Activated T-cell treated with anti-CD3 and anti-CD28 coated beads, Interleukin-2, amount 50 U/mL, for 24 hours (primary cell): Measurements from ENCODE around the gene FAM13A.

ENCODE experiments used
- DNase-seq: peaks from one replicate; pipeline ENCODE4 v3.0.0-alpha.2; 2020
- H3K27ac Mint-ChIP-seq: 2 replicates; pipeline ENCODE4 v1.8.0; 2020; ENCODE audit warnings: mild to moderate bottlenecking, mixed read lengths
- H3K27me3 Mint-ChIP-seq: 2 replicates; pipeline ENCODE4 v1.8.0; 2020; ENCODE audit warnings: mixed read lengths
- H3K36me3 Mint-ChIP-seq: 2 replicates; pipeline ENCODE4 v1.8.0; 2020; ENCODE audit warnings: low read depth, mixed read lengths
- H3K4me1 Mint-ChIP-seq: 2 replicates; pipeline ENCODE4 v1.8.0; 2020; ENCODE audit warnings: low read depth, mixed read lengths
- H3K4me3 Mint-ChIP-seq: 2 replicates; pipeline ENCODE4 v1.8.0; 2020; ENCODE audit warnings: mild to moderate bottlenecking, moderate library complexity, mixed read lengths
- H3K9me3 Mint-ChIP-seq: 2 replicates; pipeline ENCODE4 v1.8.0; 2020; ENCODE audit warnings: mixed read lengths

FAM13A gene

DNA sequence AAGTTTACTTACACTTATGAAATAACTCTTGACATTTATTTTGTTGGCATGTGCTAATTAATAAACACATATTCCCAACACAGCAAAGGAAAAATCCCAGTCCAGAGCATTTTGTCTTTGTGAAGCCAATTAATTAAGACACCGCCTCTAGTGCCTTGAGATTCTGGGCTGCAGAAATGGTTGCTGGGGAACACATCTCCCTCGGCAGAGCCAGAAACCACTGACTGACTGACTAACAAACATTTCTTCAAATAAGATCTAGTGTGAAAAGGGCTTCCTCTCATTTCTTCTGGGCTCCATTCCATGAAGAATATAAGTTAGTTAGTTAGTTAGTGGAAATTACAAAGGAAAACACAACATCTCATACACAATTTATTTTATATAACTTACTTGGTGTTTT, 331.0 kb downstream of the FAM13A start:
- H3K27ac Mint-ChIP-seq, result no peak overlapping the region
- no peaks in the 10 kb centered on the region for H3K4me1 Mint-ChIP-seq
- H3K36me3 Mint-ChIP-seq, result peaks cover 71% of the 10 kb centered on the region
- no peaks in the 10 kb centered on the region for H3K9me3 Mint-ChIP-seq
- H3K4me3 Mint-ChIP-seq, result no peak overlapping the region
- no peaks in the 10 kb centered on the region for H3K27me3 Mint-ChIP-seq
- DNase-seq, result no peak

DNA sequence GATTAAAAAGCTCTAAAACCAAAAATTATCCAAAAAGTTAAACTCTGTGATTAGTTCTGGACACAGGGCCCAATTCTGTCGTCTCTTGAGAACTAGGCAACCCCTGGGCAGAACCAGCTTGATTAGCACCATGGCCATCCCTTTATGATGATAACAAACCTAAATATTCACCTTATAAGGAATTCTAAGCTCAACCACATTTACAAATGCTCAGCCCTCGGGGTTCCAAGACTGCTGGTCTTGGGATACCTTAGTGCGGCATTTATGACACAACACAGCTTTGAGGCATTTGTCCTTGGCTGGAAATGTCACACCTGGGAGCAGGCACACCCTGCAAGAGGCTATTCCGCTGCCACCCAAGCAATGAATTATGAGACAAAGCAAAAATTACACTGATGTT, 331.8 kb downstream of the FAM13A start:
- H3K4me1 Mint-ChIP-seq, result no peaks in the 10 kb centered on the region
- H3K9me3 Mint-ChIP-seq, result no peaks in the 10 kb centered on the region
- no peak overlapping the region for H3K27ac Mint-ChIP-seq

DNA sequence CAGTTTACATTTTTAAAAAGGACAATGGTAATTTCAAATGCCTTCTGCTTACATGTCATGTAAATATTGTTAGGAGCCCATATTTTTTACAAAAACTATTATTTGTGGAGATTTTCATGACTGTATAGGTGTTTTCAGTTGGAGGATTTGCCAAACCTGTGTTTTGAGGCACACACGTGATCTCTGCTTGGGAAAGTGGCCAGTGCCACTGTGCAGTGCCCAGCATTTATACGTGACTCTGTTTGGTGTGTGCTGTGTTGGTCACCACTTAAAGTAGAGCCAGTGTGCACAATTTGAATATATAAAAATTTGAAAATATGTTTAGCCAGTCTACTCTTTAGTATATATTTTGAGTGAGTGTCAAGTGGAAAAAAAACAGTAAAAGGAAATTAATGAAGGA, 332.6 kb downstream of the FAM13A start:
- no peak overlapping the region for H3K4me3 Mint-ChIP-seq
- no peaks in the 10 kb centered on the region for H3K9me3 Mint-ChIP-seq
- no peaks in the 10 kb centered on the region for H3K27me3 Mint-ChIP-seq
- H3K36me3 Mint-ChIP-seq, result peaks cover 71% of the 10 kb centered on the region
- no peak overlapping the region for H3K27ac Mint-ChIP-seq
- H3K4me1 Mint-ChIP-seq, result no peaks in the 10 kb centered on the region
- no peak for DNase-seq

More for the DNA sequence above, 331.8 kb downstream of the FAM13A start:
- H3K27me3 Mint-ChIP-seq, result no peaks in the 10 kb centered on the region
- H3K36me3 Mint-ChIP-seq, result peaks cover 73% of the 10 kb centered on the region
- no peak for DNase-seq
- no peak overlapping the region for H3K4me3 Mint-ChIP-seq

DNA sequence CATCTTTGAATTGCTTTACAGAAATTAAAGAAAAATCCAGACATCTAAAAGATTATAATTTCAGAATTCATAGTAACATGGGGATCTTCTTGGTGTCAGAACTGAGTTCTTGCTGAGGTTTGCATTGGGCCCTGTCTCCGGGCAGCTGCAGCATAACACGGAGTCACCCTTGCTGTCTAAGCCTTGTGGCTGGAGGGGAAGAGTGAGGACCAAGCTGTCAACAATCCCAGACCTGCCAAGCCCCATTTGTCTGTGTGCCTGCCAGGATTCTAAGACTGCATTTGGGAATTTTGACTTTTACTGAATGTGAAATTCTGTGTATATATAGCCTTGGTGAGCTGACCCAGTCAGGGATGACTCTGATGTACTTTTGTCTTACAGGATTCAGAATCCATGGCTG, 334.2 kb downstream of the FAM13A start:
- no peak overlapping the region for H3K27ac Mint-ChIP-seq
- H3K4me3 Mint-ChIP-seq, result no peak overlapping the region
- peaks cover 75% of the 10 kb centered on the region for H3K36me3 Mint-ChIP-seq
- DNase-seq, result no peak
- no peaks in the 10 kb centered on the region for H3K4me1 Mint-ChIP-seq
- H3K27me3 Mint-ChIP-seq, result no peaks in the 10 kb centered on the region
- H3K9me3 Mint-ChIP-seq, result no peaks in the 10 kb centered on the region

DNA sequence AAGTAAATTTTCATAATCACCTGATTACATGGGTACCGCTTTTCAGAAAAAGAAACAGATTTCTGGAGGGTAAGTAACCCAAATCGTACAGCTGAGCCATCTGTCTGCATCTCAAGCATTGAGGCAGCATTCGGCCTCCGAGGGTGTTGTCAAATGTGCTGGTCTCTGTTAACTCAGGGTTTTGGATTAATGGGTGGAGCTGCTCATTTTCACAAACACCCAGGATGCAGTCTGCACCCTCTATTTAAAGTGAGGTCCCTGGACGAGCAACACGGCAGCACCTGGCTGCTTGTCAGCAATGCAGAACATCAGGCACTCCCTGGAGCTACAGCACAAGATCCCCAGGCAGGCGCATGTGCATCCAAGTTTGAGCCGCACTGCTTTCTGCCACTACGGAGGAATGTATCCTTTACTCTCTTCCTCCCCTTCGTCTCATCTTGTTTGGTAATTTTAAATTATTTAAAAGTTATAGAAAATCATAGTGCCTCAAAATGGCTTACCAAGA, 334.7 kb downstream of the FAM13A start:
- no peak for DNase-seq
- H3K4me1 Mint-ChIP-seq, result no peaks in the 10 kb centered on the region

DNA sequence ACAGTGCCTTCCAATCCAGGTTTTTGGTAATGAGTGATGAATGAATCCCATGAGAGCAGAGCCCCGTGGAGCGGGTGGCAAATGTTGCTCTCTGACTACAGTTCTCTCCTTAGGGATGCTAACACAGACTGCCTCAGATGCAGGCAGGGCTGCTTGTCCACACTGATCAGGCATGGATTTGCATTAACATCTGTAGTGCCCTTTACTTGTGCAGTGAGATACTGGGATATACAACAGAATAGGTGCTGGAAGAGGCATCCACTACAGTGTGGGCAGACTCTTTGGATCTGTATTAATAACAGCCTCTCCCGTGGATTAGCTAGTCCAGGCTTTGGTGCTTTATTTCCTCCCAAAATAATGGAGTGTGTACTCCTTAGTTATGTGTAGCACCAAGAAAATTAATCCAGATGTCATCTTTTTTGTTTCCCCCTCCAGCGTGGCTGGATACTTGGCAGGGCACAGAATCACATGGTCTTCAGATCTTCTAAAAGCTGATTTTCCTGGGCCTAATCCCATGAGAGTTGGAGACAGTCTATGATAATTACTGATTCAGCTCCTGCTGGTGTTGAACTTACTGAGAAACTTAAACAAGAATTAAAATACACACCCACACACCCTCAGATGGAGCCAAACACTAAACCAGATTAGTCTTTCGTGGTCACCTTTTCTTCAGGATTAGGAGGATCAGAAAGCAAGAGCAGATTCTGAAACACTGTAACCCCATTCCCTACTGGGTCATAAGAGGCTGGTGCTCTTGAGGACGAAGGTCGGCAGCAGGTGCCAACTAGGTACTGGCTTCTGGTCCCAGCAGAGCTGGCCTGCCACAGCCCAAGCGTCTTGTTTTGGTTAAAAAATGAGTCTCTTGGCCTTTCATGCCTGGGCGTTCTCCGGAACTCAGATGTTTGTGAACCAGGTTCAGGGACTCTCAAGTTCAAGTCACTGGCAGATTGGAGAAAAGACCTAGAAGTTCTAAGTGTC, 336.2 kb downstream of the FAM13A start:
- Mint-ChIP-seq H3K4me1 (no peaks in the 10 kb centered on the region), H3K9me3 (peaks cover 15% of the 10 kb centered on the region), H3K27me3 (no peaks in the 10 kb centered on the region), H3K4me3 (no peak overlapping the region), H3K27ac (no peak overlapping the region), H3K36me3 (peaks cover 79% of the 10 kb centered on the region)
- DNase-seq, result no peak

More for the DNA sequence above, 334.7 kb downstream of the FAM13A start:
- H3K36me3 Mint-ChIP-seq, result peaks cover 75% of the 10 kb centered on the region
- H3K27ac Mint-ChIP-seq, result no peak overlapping the region
- H3K4me3 Mint-ChIP-seq, result no peak overlapping the region
- H3K27me3 Mint-ChIP-seq, result no peaks in the 10 kb centered on the region
- H3K9me3 Mint-ChIP-seq, result peaks cover 4% of the 10 kb centered on the region

DNA sequence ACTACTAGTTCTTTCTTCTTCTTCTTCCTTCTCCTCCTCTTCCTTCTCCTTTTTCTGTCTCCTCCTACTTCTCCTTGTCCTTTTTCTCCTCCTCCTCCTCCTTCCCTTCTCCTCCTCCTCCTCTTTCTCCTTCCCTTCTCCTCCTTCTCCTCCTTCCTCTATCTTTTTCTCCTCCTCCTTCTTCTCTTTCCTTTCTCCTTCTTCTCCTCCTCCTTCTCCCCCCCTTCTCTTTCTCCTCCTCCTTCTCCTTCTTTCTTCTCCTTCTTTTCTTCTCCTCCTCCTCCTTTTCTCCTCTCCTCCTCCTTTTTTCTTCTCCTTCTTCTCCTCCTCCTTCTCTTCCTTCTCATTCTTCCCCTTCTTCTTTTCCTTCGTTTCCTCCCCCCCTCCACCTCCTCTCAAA, 337.6 kb downstream of the FAM13A start:
- no peak overlapping the region for H3K4me3 Mint-ChIP-seq
- H3K27me3 Mint-ChIP-seq, result no peaks in the 10 kb centered on the region
- DNase-seq, result no peak
- H3K4me1 Mint-ChIP-seq, result no peaks in the 10 kb centered on the region
- H3K9me3 Mint-ChIP-seq, result peaks cover 20% of the 10 kb centered on the region
- H3K27ac Mint-ChIP-seq, result no peak overlapping the region
- peaks cover 80% of the 10 kb centered on the region for H3K36me3 Mint-ChIP-seq

DNA sequence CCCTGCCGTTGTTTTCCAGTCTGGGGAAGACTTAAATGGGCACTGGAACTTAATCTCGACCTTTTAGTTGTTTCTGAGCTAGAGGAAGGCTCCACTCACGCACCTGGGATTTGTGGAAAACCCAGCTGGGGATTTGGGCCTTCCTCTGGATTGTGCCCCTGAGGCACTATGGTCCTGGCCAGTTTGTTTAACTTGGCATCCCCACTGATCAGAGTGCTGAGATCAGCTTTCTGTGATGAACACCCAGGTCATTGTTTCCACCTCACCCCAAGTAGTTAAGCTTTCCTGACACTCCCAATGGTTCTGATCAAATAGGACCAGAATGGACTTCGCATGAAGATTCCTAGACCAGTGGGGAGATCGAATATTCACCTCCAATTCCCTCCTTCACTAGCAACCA, 338.9 kb downstream of the FAM13A start:
- Mint-ChIP-seq H3K27ac (no peak overlapping the region), H3K36me3 (peaks cover 87% of the 10 kb centered on the region)
- no peak for DNase-seq

DNA sequence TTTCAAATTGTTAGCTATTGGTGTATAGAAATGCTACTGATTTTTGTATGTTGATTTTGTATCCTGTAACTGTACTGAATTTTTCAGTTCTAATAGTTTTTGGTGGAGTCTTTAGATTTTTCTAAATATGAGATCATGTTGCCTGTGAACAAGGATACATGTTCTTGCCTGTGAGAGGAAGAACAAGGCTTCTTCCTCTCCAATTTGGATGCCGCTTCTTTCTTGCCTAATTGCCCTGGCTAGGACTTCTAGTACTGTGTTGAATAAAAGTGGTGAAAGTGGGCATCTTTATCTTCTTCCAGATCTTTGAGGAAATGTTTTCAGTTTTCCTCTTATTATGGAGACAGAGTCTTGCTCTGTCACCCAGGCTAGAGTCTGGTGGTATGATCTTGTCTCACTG, 343.2 kb downstream of the FAM13A start:
- H3K27me3 Mint-ChIP-seq, result no peaks in the 10 kb centered on the region
- DNase-seq, result no peak
- H3K36me3 Mint-ChIP-seq, result peaks cover 92% of the 10 kb centered on the region
- no peak overlapping the region for H3K27ac Mint-ChIP-seq
- H3K4me3 Mint-ChIP-seq, result no peak overlapping the region
- H3K9me3 Mint-ChIP-seq, result peaks cover 24% of the 10 kb centered on the region
- H3K4me1 Mint-ChIP-seq, result peaks cover 9% of the 10 kb centered on the region

More for the DNA sequence above, 338.9 kb downstream of the FAM13A start:
- Mint-ChIP-seq H3K27me3 (no peaks in the 10 kb centered on the region), H3K4me3 (no peak overlapping the region), H3K4me1 (no peaks in the 10 kb centered on the region), H3K9me3 (peaks cover 20% of the 10 kb centered on the region)

DNA sequence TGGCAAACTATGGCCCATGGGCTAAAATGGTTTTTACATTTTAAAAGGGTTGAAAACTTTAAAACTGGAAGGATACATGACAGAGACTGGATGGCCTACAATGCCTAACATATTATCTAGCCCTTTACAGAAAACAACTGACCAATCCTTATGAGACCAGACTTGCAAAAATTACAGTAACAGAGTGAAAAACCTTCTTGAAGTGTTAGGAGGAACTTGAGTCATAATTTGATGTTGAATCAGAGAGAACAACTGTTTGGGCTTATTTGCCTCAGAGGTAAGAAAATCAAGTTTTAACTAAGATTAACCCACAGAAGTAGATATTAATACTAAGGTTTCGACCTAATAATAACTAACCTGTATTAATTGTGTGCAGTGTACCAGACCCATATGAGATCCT, 347.0 kb downstream of the FAM13A start:
- DNase-seq, result no peak
- H3K9me3 Mint-ChIP-seq, result peaks cover 5% of the 10 kb centered on the region
- peaks cover 14% of the 10 kb centered on the region for H3K4me1 Mint-ChIP-seq
- H3K36me3 Mint-ChIP-seq, result peaks cover 88% of the 10 kb centered on the region
- peak overlapping the region; percentile 64 for H3K27ac Mint-ChIP-seq
- H3K27me3 Mint-ChIP-seq, result no peaks in the 10 kb centered on the region
- H3K4me3 Mint-ChIP-seq, result no peak overlapping the region

DNA sequence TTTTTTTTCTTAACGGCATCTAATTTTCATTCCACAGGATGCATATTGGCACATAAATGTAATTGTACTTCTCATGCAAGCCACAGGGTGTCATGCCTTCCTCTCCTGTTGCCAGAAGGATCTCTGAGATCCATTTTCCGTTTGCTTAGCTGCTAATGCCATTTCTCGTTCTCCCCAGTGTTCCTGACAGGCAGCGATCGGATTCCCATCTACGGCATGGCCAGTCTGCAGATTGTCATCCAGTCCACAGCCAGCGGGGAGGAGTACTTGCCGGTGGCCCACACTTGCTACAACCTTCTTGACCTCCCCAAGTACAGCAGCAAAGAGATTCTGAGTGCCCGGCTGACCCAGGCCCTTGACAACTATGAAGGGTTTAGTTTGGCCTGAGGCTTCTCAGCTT, 350.4 kb downstream of the FAM13A start:
- Mint-ChIP-seq H3K9me3 (no peaks in the 10 kb centered on the region), H3K27ac (no peak overlapping the region), H3K36me3 (peaks cover 74% of the 10 kb centered on the region), H3K27me3 (no peaks in the 10 kb centered on the region), H3K4me3 (no peak overlapping the region), H3K4me1 (peaks cover 14% of the 10 kb centered on the region)
- DNase-seq, result no peak

DNA sequence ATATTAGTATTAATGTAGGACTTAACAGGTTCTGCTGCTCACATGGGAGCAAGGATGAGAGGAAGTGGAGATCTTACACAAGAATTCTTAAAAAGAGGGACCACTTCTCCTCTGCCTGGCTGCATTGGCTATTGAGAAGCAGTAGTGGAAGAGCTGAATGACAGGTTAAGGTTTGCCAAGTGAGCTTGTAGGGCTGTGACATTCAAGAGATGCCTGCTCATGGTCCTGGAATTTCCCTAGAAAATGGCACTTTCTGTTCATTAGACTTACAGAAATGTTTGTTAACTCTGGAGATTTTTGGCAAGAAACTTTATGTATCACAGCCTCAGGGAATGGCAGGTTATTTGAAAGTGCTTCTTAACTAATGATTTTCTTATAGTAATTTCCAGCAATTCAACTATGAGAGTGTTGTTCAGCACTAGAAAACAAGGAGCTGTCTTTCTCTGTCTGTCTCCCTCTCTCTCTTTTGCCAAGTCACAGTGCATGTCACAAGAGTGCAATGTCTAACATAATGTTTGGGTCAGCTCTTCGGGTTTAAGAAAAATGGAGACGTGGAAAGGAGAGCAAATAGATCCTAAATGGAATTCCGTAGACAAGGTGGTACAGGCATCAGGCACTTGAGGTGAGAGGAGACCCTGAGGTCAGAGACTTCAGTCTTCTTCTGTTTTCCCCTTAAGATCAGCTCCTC, 351.0 kb downstream of the FAM13A start:
- Mint-ChIP-seq H3K27me3 (no peaks in the 10 kb centered on the region), H3K4me3 (no peak overlapping the region), H3K4me1 (peaks cover 14% of the 10 kb centered on the region), H3K36me3 (peaks cover 72% of the 10 kb centered on the region), H3K27ac (peak overlapping the region; percentile 66), H3K9me3 (no peaks in the 10 kb centered on the region)
- DNase-seq, result no peak

DNA sequence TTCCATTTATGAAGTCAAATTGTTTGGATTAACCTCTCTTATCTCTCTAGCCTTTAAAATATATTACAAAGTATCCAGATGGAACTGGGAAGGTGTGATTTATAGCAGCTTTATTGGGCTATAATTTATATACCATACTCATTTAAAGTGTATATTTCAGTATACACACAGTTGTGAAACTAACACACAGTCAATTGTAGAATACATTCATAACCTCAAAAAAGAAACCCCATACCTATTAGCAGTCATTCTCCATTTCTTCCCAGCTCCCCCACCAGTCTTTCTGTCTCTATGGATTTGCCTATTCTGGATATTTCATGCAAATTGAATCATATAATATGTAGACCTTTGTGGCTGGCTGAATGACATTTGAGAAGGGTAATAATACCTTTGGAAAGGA, 351.8 kb downstream of the FAM13A start:
- H3K4me1 Mint-ChIP-seq, result peaks cover 14% of the 10 kb centered on the region
- no peak overlapping the region for H3K4me3 Mint-ChIP-seq
- H3K27ac Mint-ChIP-seq, result no peak overlapping the region
- no peaks in the 10 kb centered on the region for H3K27me3 Mint-ChIP-seq
- no peaks in the 10 kb centered on the region for H3K9me3 Mint-ChIP-seq
- no peak for DNase-seq
- H3K36me3 Mint-ChIP-seq, result peaks cover 69% of the 10 kb centered on the region

DNA sequence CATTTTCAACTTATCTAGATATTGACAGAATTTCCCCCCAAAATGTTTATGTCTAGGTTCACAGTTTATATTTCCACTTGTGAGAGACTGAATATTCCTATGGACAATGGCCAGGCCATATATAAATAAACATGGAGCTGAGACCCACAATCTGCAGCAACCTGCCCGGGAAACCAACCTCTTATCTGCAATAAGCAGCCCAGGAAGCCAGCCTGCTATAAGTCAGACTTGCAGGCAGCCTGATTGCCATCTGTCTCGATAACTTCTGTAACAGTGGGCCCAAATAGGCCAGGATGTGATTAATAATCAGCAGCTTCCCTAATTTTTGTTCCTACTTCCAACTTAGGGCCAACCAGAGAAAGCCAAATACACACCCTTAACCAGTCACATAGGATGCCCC, 354.2 kb downstream of the FAM13A start:
- no peak overlapping the region for H3K27ac Mint-ChIP-seq
- H3K27me3 Mint-ChIP-seq, result no peaks in the 10 kb centered on the region
- H3K36me3 Mint-ChIP-seq, result peaks cover 55% of the 10 kb centered on the region

DNA sequence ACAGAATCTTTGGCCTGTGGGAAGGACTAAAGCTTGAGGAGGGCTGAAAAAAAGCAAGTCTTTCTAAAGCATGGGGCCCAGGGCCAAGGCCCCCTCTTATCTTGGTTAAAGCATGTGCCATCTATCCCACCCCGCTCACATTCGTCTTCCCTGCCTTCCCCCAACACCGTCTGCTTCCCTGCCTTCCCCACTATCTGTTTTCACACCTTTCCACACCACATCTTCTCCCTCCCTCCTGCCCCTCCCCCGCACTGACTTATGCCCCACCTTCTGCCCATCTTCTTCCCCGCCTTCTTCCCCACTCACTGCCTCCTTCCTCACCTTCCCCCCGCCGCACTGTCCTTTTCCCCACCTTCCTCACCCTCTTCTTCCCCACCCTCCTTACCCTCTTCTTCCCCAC, 358.5 kb downstream of the FAM13A start:
- no peak for DNase-seq
- Mint-ChIP-seq H3K27me3 (no peaks in the 10 kb centered on the region), H3K4me3 (no peak overlapping the region), H3K9me3 (no peaks in the 10 kb centered on the region), H3K36me3 (peaks cover 37% of the 10 kb centered on the region), H3K4me1 (peaks cover 15% of the 10 kb centered on the region), H3K27ac (no peak overlapping the region)

More for the DNA sequence above, 354.2 kb downstream of the FAM13A start:
- Mint-ChIP-seq H3K9me3 (no peaks in the 10 kb centered on the region), H3K4me3 (no peak overlapping the region), H3K4me1 (peaks cover 10% of the 10 kb centered on the region)
- DNase-seq, result no peak
